CD4-positive, alpha-beta T cell treated with Interleukin-15 for 1 hour (primary cell): ENCODE measurements around the gene IL17RD.

Experiments used
- DNase-seq: peaks from one replicate; pipeline ENCODE4 v3.0.0-alpha.2; 2020

The IL17RD gene

DNA sequence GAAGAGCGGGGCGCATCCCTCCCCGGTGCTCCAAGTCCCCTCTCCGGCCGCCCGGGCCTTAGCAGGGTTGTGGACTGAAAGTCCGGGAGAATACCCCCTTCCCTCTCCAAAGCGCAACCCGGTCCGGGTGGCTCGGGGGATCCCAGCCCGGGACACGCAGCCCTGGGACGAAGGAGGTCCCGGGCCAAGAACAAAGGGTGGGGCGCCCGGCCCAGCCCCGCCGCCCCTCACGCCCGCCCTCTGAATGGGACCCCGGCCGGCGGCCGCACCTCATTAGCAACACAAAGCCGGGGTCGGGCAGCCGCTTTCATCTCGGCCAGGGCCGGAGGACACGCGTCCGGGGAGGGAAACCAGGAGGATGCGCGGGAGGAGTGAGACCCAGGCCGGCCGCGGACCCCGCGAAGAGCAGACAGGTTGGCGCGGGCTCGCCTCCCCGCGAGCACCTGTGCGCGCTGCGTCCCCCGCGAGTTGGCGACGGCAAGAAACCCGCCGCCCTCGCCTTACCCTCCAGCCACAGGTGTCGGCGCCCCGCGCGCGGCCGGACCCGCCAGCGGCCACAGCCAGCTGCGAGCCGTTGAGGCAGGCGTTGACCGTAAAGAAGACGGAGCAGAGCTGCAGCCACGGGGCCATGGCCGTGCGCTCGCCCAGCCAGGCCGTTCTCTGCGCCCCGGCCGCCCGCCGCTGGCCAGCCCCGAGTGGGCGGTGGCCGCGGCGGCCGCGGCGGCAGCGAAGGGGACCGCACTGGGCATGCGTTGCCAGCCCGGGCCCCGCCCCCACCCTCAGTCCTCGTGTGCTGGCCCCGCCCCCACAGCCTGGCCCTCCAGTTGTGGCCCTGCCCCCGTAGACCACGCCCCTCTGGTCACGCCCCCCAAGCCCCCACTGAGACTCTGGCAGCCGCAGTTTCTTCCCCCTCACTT lies at the start of gene IL17RD:
Gene IL17RD (minus strand): TSS at position 697 of the 917 bp plus-strand sequence. CDS start 67 bp downstream, at position 630.
- DNase-seq = peak; percentile 61

- no peak for DNase-seq
Measured at GRCh38 chr3:57206423-57206822, 41.3 kb upstream of the IL17RD start.

DNA sequence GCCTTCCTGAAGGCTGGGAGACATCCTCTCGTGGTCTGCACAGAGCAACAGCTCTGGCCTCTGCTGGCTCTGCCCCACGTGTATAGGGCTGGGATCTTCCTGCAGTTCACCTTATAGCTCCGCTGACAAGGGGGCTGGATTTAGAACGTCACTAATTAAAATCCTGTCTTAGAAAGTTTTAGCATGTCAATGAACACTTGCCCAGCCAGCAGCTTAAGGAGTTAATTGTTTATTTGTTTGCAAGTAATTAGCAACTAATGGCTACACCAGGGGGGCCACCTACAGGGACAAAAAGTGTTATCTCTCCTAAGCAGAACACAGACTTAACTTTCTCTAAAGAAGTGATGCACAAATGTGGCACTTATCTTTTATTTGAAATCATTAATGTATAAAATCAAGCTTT lies 34.7 kb upstream of the IL17RD start, which contains the start of gene HESX1:
Gene HESX1 (minus strand): TSS at position 84 of the 403 bp plus-strand sequence. CDS start 60 bp downstream, at position 24.
- DNase-seq = no peak

- DNase-seq = no peak
Measured at GRCh38 chr3:57194641-57195040, 29.5 kb upstream of the IL17RD start.

DNA sequence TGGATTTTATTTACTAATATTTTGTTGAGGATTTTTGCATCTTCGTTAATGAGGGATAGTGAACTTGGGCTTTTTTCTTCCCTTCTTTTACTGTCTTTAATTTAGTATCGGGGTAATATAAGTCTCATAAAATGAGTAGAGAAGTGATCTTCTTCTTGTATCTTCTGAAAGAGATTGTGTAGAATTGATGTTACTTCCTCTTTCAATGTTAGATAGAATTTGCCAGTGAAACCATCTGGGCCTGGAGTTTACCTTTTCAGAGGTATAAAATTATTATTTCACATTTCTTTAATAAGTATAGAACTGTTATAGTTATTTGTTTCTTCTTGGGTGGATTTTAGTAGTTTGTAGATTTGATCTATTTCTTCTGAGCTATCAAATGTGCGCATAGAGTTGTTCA lies 26.9 kb upstream of the IL17RD start:
- no peak for DNase-seq

DNA sequence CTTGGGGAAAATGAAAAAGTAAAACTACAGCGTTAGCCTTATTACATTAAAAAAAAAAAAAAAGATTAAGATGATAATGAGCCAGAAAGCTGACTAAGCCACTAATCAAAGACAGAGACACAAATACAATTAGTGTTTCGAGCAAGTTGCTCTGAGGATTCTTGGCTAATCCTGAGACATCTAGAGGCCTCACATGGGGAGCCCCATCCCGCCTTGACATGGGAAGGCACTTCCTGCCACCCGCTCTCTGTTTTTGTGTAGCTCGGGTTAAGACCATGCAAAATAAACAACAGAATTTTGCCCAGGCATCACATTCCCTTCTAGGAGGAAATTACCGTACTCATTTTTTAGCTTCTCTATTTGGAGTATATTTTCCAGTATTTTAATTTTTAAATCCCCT lies 19.4 kb upstream of the IL17RD start:
- no peak for DNase-seq

GRCh38 chr3:57179580-57180410 lies 14.6 kb upstream of the IL17RD start:
- no peak for DNase-seq

- no peak for DNase-seq
Measured at GRCh38 chr3:57176045-57176444, 10.9 kb upstream of the IL17RD start.

DNA sequence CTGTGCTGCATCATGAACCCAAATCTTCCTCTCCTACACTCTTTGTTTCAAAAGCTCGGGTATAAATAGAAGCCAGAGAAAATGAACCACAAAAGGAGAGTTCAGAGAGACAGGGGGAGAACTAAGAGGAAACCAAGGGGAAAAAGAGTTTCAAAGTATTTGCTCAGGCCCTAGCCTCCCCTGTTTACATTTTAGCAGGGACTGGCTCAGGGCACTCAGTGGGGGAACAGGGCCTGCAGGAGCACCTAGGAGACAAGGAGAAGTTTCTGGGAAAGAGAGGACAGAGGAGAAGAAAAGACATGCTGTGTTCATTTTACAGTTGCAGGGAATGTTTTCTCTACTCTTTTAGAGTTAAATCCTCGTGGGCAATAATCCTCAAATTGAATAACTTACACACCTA lies 8.5 kb upstream of the IL17RD start:
- no peak for DNase-seq

- DNase-seq = no peak
Measured at GRCh38 chr3:57170946-57171345, 5.8 kb upstream of the IL17RD start.

DNA sequence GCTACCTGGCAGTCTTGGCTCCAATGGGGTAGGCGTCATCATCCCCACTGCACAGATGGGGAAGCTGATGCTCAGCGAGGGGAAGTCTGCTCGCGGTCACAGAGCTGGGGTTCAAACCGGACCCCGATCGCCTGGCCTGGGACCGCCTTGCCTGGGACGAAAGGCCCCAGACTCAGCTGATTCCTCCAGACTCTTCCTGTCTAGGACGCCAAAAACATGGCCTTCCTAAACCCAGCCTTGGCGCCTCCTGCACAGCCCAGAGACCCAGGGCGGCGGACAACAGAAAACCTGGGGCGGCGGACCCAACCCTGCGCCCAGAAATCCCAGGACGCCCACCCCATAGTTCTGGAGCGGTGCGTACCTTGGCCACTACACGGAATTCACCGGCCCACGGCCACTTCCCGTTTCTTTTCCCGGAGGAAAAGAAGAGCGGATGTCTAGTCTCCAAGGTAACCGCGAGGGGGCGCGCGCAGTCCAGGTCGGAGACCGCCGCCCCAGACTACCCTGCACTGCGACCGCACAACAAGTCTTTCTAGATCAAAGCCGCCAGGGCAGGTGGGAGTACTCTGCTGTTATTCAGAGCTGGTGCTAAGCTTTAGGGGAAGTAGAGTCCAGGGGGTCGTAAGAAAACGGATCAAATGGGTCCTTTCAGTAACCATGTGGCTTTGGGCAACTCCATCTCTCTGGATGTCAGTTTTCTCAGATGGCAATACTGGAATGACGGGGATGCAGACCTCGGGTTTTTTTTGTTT lies 4.9 kb upstream of the IL17RD start:
- DNase-seq = peak; percentile 64

DNA sequence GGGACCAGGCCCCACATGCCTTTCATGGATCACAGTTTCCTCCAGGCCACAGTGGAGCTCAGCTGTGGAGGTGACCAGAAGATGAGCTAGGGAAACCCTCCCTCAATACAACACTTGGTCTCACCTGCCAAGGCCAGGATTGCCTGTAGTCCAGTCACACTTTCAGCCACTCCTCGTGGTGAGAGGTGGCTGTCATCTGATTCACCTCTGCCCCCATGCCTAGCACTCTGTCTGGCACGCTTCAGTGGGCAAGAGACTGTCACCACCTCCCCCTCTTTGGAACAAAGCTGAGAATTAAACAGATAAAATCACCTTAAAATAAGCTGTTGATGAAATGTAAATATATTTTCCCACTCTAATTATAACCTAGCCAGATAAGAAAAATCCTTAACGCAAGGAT lies 4.0 kb upstream of the IL17RD start:
- no peak for DNase-seq

DNA sequence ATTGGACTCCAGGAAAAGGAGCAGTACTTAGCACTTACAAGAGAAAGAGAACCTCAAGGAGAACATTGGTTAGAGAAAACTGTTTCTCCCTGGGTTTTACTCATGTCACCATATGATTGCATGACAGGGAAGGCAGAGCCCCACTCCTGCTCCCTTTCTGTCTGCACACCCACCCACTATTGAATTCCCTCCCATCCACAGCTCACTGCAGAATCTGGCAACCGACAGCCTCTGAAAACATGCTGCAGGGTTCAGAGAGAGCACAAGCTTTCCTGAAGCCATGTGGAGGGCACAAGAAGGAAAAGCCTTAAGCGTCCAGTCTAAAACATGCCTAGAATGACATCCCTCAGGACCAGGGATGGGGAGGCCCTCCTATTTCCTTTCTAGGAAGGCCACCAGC lies 3.0 kb upstream of the IL17RD start:
- no peak for DNase-seq

DNA sequence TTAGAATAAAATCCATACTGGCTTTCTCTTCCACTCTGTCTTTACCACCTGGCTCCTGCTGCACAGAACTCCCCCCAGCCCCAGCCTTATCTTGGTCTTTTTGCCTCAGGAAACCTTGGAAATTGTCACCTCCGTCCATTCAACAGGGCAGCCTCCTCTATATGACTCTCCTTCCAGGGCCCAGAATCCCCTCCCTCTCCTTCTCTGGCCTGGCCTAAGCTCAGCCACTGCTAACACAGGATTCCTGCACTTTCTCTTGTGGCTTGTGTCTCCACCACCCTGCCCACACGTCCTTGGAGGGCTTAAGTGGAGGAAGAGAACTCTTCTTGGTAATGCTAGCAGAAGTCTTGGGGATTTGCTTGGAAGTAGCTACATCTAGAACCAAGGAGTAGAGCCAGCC lies 1.5 kb upstream of the IL17RD start:
- no peak for DNase-seq

DNA sequence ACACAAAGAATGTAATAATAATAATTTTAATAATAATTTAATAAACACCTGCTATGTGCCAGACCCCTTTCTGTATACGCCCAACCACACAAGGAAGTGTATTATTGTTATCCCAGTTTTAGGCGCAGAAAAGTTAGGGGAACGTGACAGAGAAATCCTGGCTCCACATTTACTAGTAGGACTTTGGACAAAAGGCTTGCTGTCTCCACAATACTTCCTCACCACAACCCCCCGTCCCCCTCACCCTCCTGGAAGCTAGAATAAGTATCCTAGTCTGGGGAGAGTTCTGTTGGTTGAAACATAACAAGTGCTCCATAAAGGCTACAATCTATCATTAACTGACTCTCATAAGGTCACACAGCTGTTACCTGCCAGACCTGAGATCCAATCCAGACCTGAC lies 488 bp upstream of the IL17RD start:
- DNase-seq = no peak

- DNase-seq = no peak
Measured at GRCh38 chr3:57164217-57164656, 916 bp downstream of the IL17RD start.

GRCh38 chr3:57163751-57164150 lies 1.4 kb downstream of the IL17RD start:
- DNase-seq = no peak

GRCh38 chr3:57161915-57162314 lies 3.2 kb downstream of the IL17RD start:
- DNase-seq = no peak

- DNase-seq = no peak
Measured at GRCh38 chr3:57160765-57161538, 4.2 kb downstream of the IL17RD start.

- no peak for DNase-seq
Measured at GRCh38 chr3:57160076-57160764, 4.9 kb downstream of the IL17RD start.
